GM21423 (cell line): ENCODE results near the gene BANF2.
A peak's percentile ranks its signal among the peaks of the same experiment; 100 is the strongest.

Source experiments
- ATAC-seq: cut with Tn5 transposase; IDR thresholded peaks from one replicate; pipeline ENCODE4 v1.9.1; 2021; ENCODE audit warnings: mild to moderate bottlenecking, moderate library complexity; ENCODE audit not compliant: unreplicated experiment

BANF2 gene

GRCh38 chr20:17663486-17663885, 36.3 kb upstream of the BANF2 start:
- no peak for ATAC-seq

GRCh38 chr20:17664025-17664633, 35.6 kb upstream of the BANF2 start:
- no peak for ATAC-seq

- ATAC-seq: no peak
Observed at GRCh38 chr20:17665756-17666155, 34.0 kb upstream of the BANF2 start.

GRCh38 chr20:17666481-17666880, 33.3 kb upstream of the BANF2 start:
- ATAC-seq: no peak

GRCh38 chr20:17667445-17667844, 32.3 kb upstream of the BANF2 start:
- no peak for ATAC-seq

- ATAC-seq: no peak
Observed at GRCh38 chr20:17668432-17668831, 31.3 kb upstream of the BANF2 start.

- ATAC-seq: no peak
Observed at GRCh38 chr20:17669306-17669931, 30.3 kb upstream of the BANF2 start.

- no peak for ATAC-seq
Observed at GRCh38 chr20:17671011-17671410, 28.8 kb upstream of the BANF2 start.

- ATAC-seq: no peak
Observed at GRCh38 chr20:17671565-17671964, 28.2 kb upstream of the BANF2 start.

GRCh38 chr20:17673084-17673483, 26.7 kb upstream of the BANF2 start:
- ATAC-seq: no peak

- no peak for ATAC-seq
Observed at GRCh38 chr20:17674722-17675518, 24.8 kb upstream of the BANF2 start.

GRCh38 chr20:17675519-17676377, 24.0 kb upstream of the BANF2 start:
- no peak for ATAC-seq

GRCh38 chr20:17676378-17676759, 23.4 kb upstream of the BANF2 start:
- no peak for ATAC-seq

GRCh38 chr20:17676942-17677341, 22.8 kb upstream of the BANF2 start:
- ATAC-seq: no peak

GRCh38 chr20:17678295-17678694, 21.5 kb upstream of the BANF2 start:
- ATAC-seq: no peak

GRCh38 chr20:17678886-17679285, 20.9 kb upstream of the BANF2 start:
- ATAC-seq: no peak

GRCh38 chr20:17679941-17680835, 19.6 kb upstream of the BANF2 start:
- no peak for ATAC-seq

- peak; percentile 35 for ATAC-seq
Observed at GRCh38 chr20:17680836-17681725, 18.7 kb upstream of the BANF2 start.

GRCh38 chr20:17681726-17682102, 18.1 kb upstream of the BANF2 start:
- ATAC-seq: peak; percentile 3
